ENCODE results near the gene FBXO36. TPM values are rescaled to one million over a fixed set of nuclear protein-coding genes. Genes with fewer than 3 reads are reported as not detected.

Gene FBXO36
- total RNA-seq, 4 donors from 2014 or later: 0.64 to 2.2 (median 0.98) TPM

- Histone ChIP-seq H3K9me3 (no peaks in the 10 kb centered on the region), H3K27ac (no peak overlapping the region), H3K27me3 (no peaks in the 10 kb centered on the region), H3K36me3 (no peaks in the 10 kb centered on the region), H3K4me1 (peaks cover 0 to 6% of the 10 kb centered on the region in 2 donors), H3K4me3 (no peak overlapping the region)
- intact Hi-C loops (cut with DNase I; ENCODE audit: low total_unique reads): no loop called here
- no peak for ATAC-seq
- in situ Hi-C loops (cut with MboI; ENCODE audit: low sequenced_read_pairs in 4 of 4): loop anchor here in 1 of 4 donors (25.0 kb wide), 1 partner anchor 600 kb away; no protein-coding TSS in a partner anchor
- no peak for DNase-seq
- TF ChIP-seq POLR2A (IDR thresholded peaks at IDR 0.05) (no peak), CTCF (IDR thresholded peaks at IDR 0.05 in 4 of 5, conservative IDR thresholded peaks at IDR 0.05 in 1 of 5) (no peak)
Measured at GRCh38 chr2:230012267-230012884, 90.1 kb downstream of the FBXO36 start.

- in situ Hi-C loops (cut with MboI; ENCODE audit: low sequenced_read_pairs in 4 of 4) (loop anchor here in 1 of 4 donors (25.0 kb wide), 1 partner anchor 595 kb away; no protein-coding TSS in a partner anchor), intact Hi-C loops (cut with DNase I; ENCODE audit: low total_unique reads) (no loop called here)
- H3K4me3 ChIP-seq: no peak overlapping the region
- no peaks in the 10 kb centered on the region for H3K36me3 ChIP-seq
- no peaks in the 10 kb centered on the region for H3K27me3 ChIP-seq
- DNase-seq: no peak
- no peak overlapping the region for H3K27ac ChIP-seq
- no peaks in the 10 kb centered on the region for H3K4me1 ChIP-seq
- TF ChIP-seq POLR2A (IDR thresholded peaks at IDR 0.05): no peak
- no peak for TF ChIP-seq CTCF (IDR thresholded peaks at IDR 0.05 in 4 of 5, conservative IDR thresholded peaks at IDR 0.05 in 1 of 5)
- no peak for ATAC-seq
- H3K9me3 ChIP-seq: no peaks in the 10 kb centered on the region
Measured at GRCh38 chr2:230016844-230017243, 94.5 kb downstream of the FBXO36 start.

GRCh38 chr2:230018153-230018552 lies 95.8 kb downstream of the FBXO36 start:
- Histone ChIP-seq H3K27ac (no peak overlapping the region), H3K4me1 (no peaks in the 10 kb centered on the region), H3K36me3 (no peaks in the 10 kb centered on the region), H3K9me3 (no peaks in the 10 kb centered on the region), H3K4me3 (no peak overlapping the region), H3K27me3 (no peaks in the 10 kb centered on the region)
- DNase-seq (no peak), ATAC-seq (no peak)
- in situ Hi-C loops (cut with MboI; ENCODE audit: low sequenced_read_pairs in 4 of 4) (loop anchor here in 1 of 4 donors (25.0 kb wide), 1 partner anchor 594 kb away; no protein-coding TSS in a partner anchor), intact Hi-C loops (cut with DNase I; ENCODE audit: low total_unique reads) (no loop called here)
- TF ChIP-seq CTCF (IDR thresholded peaks at IDR 0.05 in 4 of 5, conservative IDR thresholded peaks at IDR 0.05 in 1 of 5) (no peak), POLR2A (IDR thresholded peaks at IDR 0.05) (no peak)

GRCh38 chr2:230019742-230020141 lies 97.4 kb downstream of the FBXO36 start:
- in situ Hi-C loops (cut with MboI; ENCODE audit: low sequenced_read_pairs in 4 of 4): loop anchor here in 1 of 4 donors (25.0 kb wide), 1 partner anchor 593 kb away; no protein-coding TSS in a partner anchor
- Histone ChIP-seq H3K27me3 (no peaks in the 10 kb centered on the region), H3K4me1 (no peaks in the 10 kb centered on the region), H3K9me3 (no peaks in the 10 kb centered on the region), H3K27ac (no peak overlapping the region), H3K36me3 (no peaks in the 10 kb centered on the region), H3K4me3 (no peak overlapping the region)
- TF ChIP-seq CTCF (IDR thresholded peaks at IDR 0.05 in 4 of 5, conservative IDR thresholded peaks at IDR 0.05 in 1 of 5) (no peak), POLR2A (IDR thresholded peaks at IDR 0.05) (no peak)
- intact Hi-C loops (cut with DNase I; ENCODE audit: low total_unique reads): no loop called here
- no peak for DNase-seq
- ATAC-seq: no peak

All from gastrocnemius medialis (tissue), 4 donors.